Osteocyte (in vitro differentiated cells): ENCODE measurements around the gene TLX2. TPM values are rescaled to one million over a fixed set of nuclear protein-coding genes. Genes with fewer than 3 reads are reported as not detected.

Source experiments
- DNase-seq: peaks from one replicate; pipeline ENCODE4 v3.0.0; 2021; ENCODE audit warnings: mixed read lengths; ENCODE audit not compliant: unreplicated experiment; ENCODE audit errors: extremely low spot score
- H3K27ac Mint-ChIP-seq: one replicate; pipeline ENCODE4 v1.8.0; 2021; ENCODE audit warnings: mild to moderate bottlenecking, mixed read lengths; ENCODE audit not compliant: unreplicated experiment
- H3K27me3 Mint-ChIP-seq: one replicate; pipeline ENCODE4 v1.8.0; 2021; ENCODE audit warnings: mixed read lengths; ENCODE audit not compliant: unreplicated experiment
- H3K36me3 Mint-ChIP-seq: one replicate; pipeline ENCODE4 v1.8.0; 2021; ENCODE audit warnings: mixed read lengths; ENCODE audit not compliant: unreplicated experiment
- H3K4me1 Mint-ChIP-seq: one replicate; pipeline ENCODE4 v1.8.0; 2021; ENCODE audit warnings: mixed read lengths; ENCODE audit not compliant: unreplicated experiment
- H3K4me3 Mint-ChIP-seq: one replicate; pipeline ENCODE4 v1.8.0; 2021; ENCODE audit warnings: mild to moderate bottlenecking, moderate library complexity, mixed read lengths; ENCODE audit not compliant: unreplicated experiment
- H3K9me3 Mint-ChIP-seq: one replicate; pipeline ENCODE4 v1.8.0; 2021; ENCODE audit warnings: mixed read lengths; ENCODE audit not compliant: unreplicated experiment
- CTCF ChIP-seq: fragments of 200-600 bp; sonication (generic); IDR thresholded peaks from 2 replicates; pipeline ENCODE4 v1.5.0; 2021; ENCODE audit warnings: antibody characterized with exemption, mild to moderate bottlenecking, moderate library complexity
- total RNA-seq: library from RNA; stranded (reverse); gene quantifications from 2 replicates; pipeline ENCODE4 v1.2.1, GENCODE V29; 2021

TLX2 gene
- total RNA-seq, 1 donor from 2014 or later, result not detected

- Mint-ChIP-seq H3K27ac (no peak overlapping the region), H3K4me3 (peak overlapping the region; percentile 80)
- no peak for DNase-seq
Measured at GRCh38 chr2:74555610-74556103, 41.4 kb downstream of the TLX2 start.

GRCh38 chr2:74556159-74556558 is 41.9 kb downstream of the TLX2 start:
- H3K27me3 Mint-ChIP-seq, result no peaks in the 10 kb centered on the region
- no peaks in the 10 kb centered on the region for H3K9me3 Mint-ChIP-seq
- peak overlapping the region; percentile 45 for H3K4me3 Mint-ChIP-seq
- H3K27ac Mint-ChIP-seq, result no peak overlapping the region
- H3K36me3 Mint-ChIP-seq, result peaks cover 6% of the 10 kb centered on the region
- no peak for TF ChIP-seq CTCF
- peaks cover 29% of the 10 kb centered on the region for H3K4me1 Mint-ChIP-seq
- no peak for DNase-seq

More at GRCh38 chr2:74555610-74556103, 41.4 kb downstream of the TLX2 start:
- peaks cover 6% of the 10 kb centered on the region for H3K36me3 Mint-ChIP-seq
- H3K4me1 Mint-ChIP-seq, result peaks cover 32% of the 10 kb centered on the region
- H3K9me3 Mint-ChIP-seq, result no peaks in the 10 kb centered on the region
- no peaks in the 10 kb centered on the region for H3K27me3 Mint-ChIP-seq
- no peak for TF ChIP-seq CTCF

GRCh38 chr2:74556831-74557370 is 42.7 kb downstream of the TLX2 start:
- H3K36me3 Mint-ChIP-seq, result no peaks in the 10 kb centered on the region
- TF ChIP-seq CTCF, result no peak
- no peak for DNase-seq
- no peak overlapping the region for H3K4me3 Mint-ChIP-seq
- no peaks in the 10 kb centered on the region for H3K9me3 Mint-ChIP-seq
- H3K27me3 Mint-ChIP-seq, result no peaks in the 10 kb centered on the region
- H3K4me1 Mint-ChIP-seq, result peaks cover 22% of the 10 kb centered on the region
- no peak overlapping the region for H3K27ac Mint-ChIP-seq

- no peaks in the 10 kb centered on the region for H3K36me3 Mint-ChIP-seq
- DNase-seq, result no peak
- H3K4me1 Mint-ChIP-seq, result peaks cover 10% of the 10 kb centered on the region
- no peaks in the 10 kb centered on the region for H3K9me3 Mint-ChIP-seq
- H3K27me3 Mint-ChIP-seq, result no peaks in the 10 kb centered on the region
- no peak overlapping the region for H3K4me3 Mint-ChIP-seq
- no peak overlapping the region for H3K27ac Mint-ChIP-seq
- no peak for TF ChIP-seq CTCF
Measured at GRCh38 chr2:74558284-74559230, 44.3 kb downstream of the TLX2 start.

GRCh38 chr2:74559912-74560311 is 45.7 kb downstream of the TLX2 start:
- Mint-ChIP-seq H3K36me3 (no peaks in the 10 kb centered on the region), H3K4me3 (no peak overlapping the region), H3K4me1 (peaks cover 15% of the 10 kb centered on the region), H3K9me3 (no peaks in the 10 kb centered on the region), H3K27ac (no peak overlapping the region), H3K27me3 (no peaks in the 10 kb centered on the region)
- DNase-seq, result no peak
- no peak for TF ChIP-seq CTCF
